K562 (cell line): ENCODE data around the gene ABHD13. TPM values are rescaled to one million over a fixed set of nuclear protein-coding genes. Genes with fewer than 3 reads are reported as not detected.

ENCODE experiments used
- ATAC-seq: fragments of 200-7000 bp; cut with Tn5 transposase; 3 replicates; pipeline ENCODE4 v1.9.1; 2020; ENCODE audit warnings: moderate library complexity
- BruUV-seq: library from RNA; stranded (reverse); fragments of 400-500 nt; replicated peaks from 2 replicates; lab custom pipeline; 2021; lab: Mats Ljungman, UMichigan
- CTCF ChIA-PET: fragments of 300-600 bp; formaldehyde crosslinking; extraction: SDS; loops from one replicate; lab custom pipeline; 2021; ENCODE audit warnings: low intra/inter-chr PET ratio; lab: Yijun Ruan, JAX
- POLR2A ChIA-PET: fragments of 300-600, 350-650 bp; sonication (Branson Sonifier 250); formaldehyde crosslinking; extraction: SDS; loops from one replicate; lab custom pipeline; 2021; ENCODE audit warnings: antibody characterized with exemption, inconsistent platforms; lab: Yijun Ruan, JAX
- DNase-seq, 4 experiments: peaks; one replicate each; pipeline versions ENCODE4 v3.0.0 to v3.0.0-alpha.2; 2011 to 2018; ENCODE audit warnings: low spot score in 3 of 4, mixed read lengths in 3 of 4; ENCODE audit errors: extremely low read depth in 1 of 4
- FAIRE-seq: peaks from 2 replicates; lab custom pipeline; 2011; peaks lifted over from hg19 to GRCh38; lab: Jason Lieb, UNC
- H2AFZ ChIP-seq: 2 replicates; pipeline ENCODE4 v1.6.0; 2011; ENCODE audit warnings: low read depth, low read length, control low read depth, inconsistent platforms
- H3K27ac ChIP-seq: fragments of 200-600 bp; 3 replicates; pipeline ENCODE4 v1.8.0; 2011; ENCODE audit warnings: low read depth, mild to moderate bottlenecking, control low read depth, inconsistent platforms, low read length, moderate library complexity, mixed read lengths; ENCODE audit errors: extremely low read depth
- H3K27me3 ChIP-seq, 2 experiments: fragments of 300-600 bp in 1 of 2; 2 replicates in 1 of 2; 3 replicates in 1 of 2; pipeline versions ENCODE4 v1.6.0 to v1.8.0; 2011; ENCODE audit warnings: inconsistent platforms in 2 of 2, low read length in 2 of 2, mild to moderate bottlenecking in 1 of 2, mixed read lengths in 1 of 2, moderate library complexity in 1 of 2; ENCODE audit not compliant: control insufficient read depth in 2 of 2, insufficient read depth in 2 of 2
- H3K36me3 ChIP-seq: fragments of 300-600 bp; 3 replicates; pipeline ENCODE4 v1.8.0; 2011; ENCODE audit warnings: mild to moderate bottlenecking, low read length, inconsistent platforms; ENCODE audit not compliant: control insufficient read depth, insufficient read depth
- H3K4me1 ChIP-seq, 2 experiments: fragments of 200-600 bp in 1 of 2; replicated peaks in 1 of 2; 2 replicates in 1 of 2; 3 replicates in 1 of 2; pipeline versions ENCODE4 v1.5.1 to v1.8.0; 2011; ENCODE audit warnings: inconsistent platforms in 2 of 2, low read length in 2 of 2, mild to moderate bottlenecking in 1 of 2, mixed read lengths in 1 of 2, moderate library complexity in 1 of 2; ENCODE audit not compliant: control insufficient read depth in 2 of 2, insufficient read depth in 2 of 2
- H3K4me2 ChIP-seq: 2 replicates; pipeline ENCODE4 v1.6.1; 2011; ENCODE audit warnings: low read length, control low read depth, inconsistent platforms, mixed read lengths; ENCODE audit not compliant: insufficient read depth
- H3K4me3 ChIP-seq: fragments of 200-600 bp; sonication (generic), shearing (Covaris generic); 2 replicates; pipeline ENCODE4 v1.5.1; 2016; ENCODE audit warnings: control low read depth, inconsistent platforms
- H3K79me2 ChIP-seq: fragments of 200-600 bp; 3 replicates; pipeline ENCODE4 v1.8.0; 2011; ENCODE audit warnings: low read length, inconsistent platforms; ENCODE audit not compliant: control insufficient read depth, insufficient read depth
- H3K9ac ChIP-seq, 2 experiments: 2 replicates each; pipeline versions ENCODE4 v1.6.0 to v1.6.1; 2011; ENCODE audit warnings: low read depth in 2 of 2, low read length in 2 of 2, control low read depth in 1 of 2, inconsistent platforms in 1 of 2, mild to moderate bottlenecking in 1 of 2, mixed read lengths in 1 of 2; ENCODE audit not compliant: insufficient read depth in 1 of 2
- H3K9me1 ChIP-seq: one replicate; pipeline ENCODE4 v1.6.0; 2011; ENCODE audit warnings: inconsistent platforms, mild to moderate bottlenecking, low read length, moderate library complexity; ENCODE audit not compliant: control insufficient read depth, insufficient read depth
- H3K9me3 ChIP-seq: replicated peaks from 2 replicates; pipeline ENCODE4 v1.5.1; 2011; ENCODE audit warnings: low read depth, low read length, inconsistent platforms; ENCODE audit not compliant: control insufficient read depth, insufficient read depth
- H4K20me1 ChIP-seq: replicated peaks from 2 replicates; pipeline ENCODE4 v1.6.1; 2011; ENCODE audit warnings: low read length, inconsistent platforms, mixed read lengths; ENCODE audit not compliant: control insufficient read depth, insufficient read depth
- CEBPB ChIP-seq: fragments of 450-650 bp; IDR thresholded peaks from 2 replicates; pipeline ENCODE4 v1.6.1; 2016; ENCODE audit warnings: missing genetic modification characterization, missing compliant biosample characterization
- NCOR1 ChIP-seq: fragments of 450-650 bp; IDR thresholded peaks from 2 replicates; pipeline ENCODE4 v1.6.1; 2016; ENCODE audit warnings: mild to moderate bottlenecking, moderate library complexity
- NKRF ChIP-seq: fragments of 450-650 bp; IDR thresholded peaks from 2 replicates; pipeline ENCODE4 v1.6.1; 2016; ENCODE audit warnings: borderline replicate concordance
- PBX2 ChIP-seq, 2 experiments: IDR thresholded peaks in 1 of 2; conservative IDR thresholded peaks in 1 of 2; 2 replicates each; pipeline ENCODE4 v1.6.1; 2016; ENCODE audit warnings: low read depth in 2 of 2, mild to moderate bottlenecking in 1 of 2, missing compliant biosample characterization in 1 of 2, missing genetic modification characterization in 1 of 2, moderate library complexity in 1 of 2
- UBTF ChIP-seq, 2 experiments: IDR thresholded peaks; 2 replicates each; pipeline ENCODE4 v1.6.1; 2012; ENCODE audit warnings: improper control_type of control experiment in 2 of 2, low read depth in 2 of 2, low read length in 2 of 2, borderline replicate concordance in 1 of 2
- ZNF143 ChIP-seq: sonication (generic); formaldehyde crosslinking; IDR thresholded peaks from 2 replicates; pipeline ENCODE4 v1.9.0; 2022; ENCODE audit warnings: mild to moderate bottlenecking, missing genetic modification reagents
- ZSCAN29 ChIP-seq: fragments of 450-650 bp; IDR thresholded peaks from 2 replicates; pipeline ENCODE4 v1.6.1; 2017
- WGBS: fragments of 100-300 bp; shearing (Covaris generic); methylation state at CpG from one replicate; pipeline ENCODE4 v1.1.6; 2016; ENCODE audit warnings: low coverage, mixed read lengths; ENCODE audit not compliant: insufficient coverage; ENCODE audit errors: missing lambda C conversion rate; 5-methylcytosine and 5-hydroxymethylcytosine counted together
- in situ Hi-C: fragments of 300-500 bp; cut with MboI; formaldehyde crosslinking; loops from 4 replicates; pipeline ENCODE4 v1.15.0; 2018; ENCODE audit warnings: inconsistent platforms, mixed read lengths
- intact Hi-C: fragments of 100-400 bp; cut with micrococcal nuclease; formaldehyde crosslinking; loops from 2 replicates; pipeline ENCODE4 v1.14.2; 2022
- polyA plus RNA-seq, 8 experiments: library from polyadenylated mRNA; depleted of rRNA in 4 of 8; stranded (reverse) in 5 of 8; unstranded in 3 of 8; fragments of >200 nt; fragmentation: Nextera tagmentation in 2 of 8; fragmentation: Illumina TruSeq in 1 of 8; extraction: Ambion mirVana in 2 of 8; extraction: Trizol in 1 of 8; gene quantifications; 2 replicates each; pipeline versions ENCODE4 v1.2.1 to v1.2.3, GENCODE V29; 2011 to 2014; ENCODE audit warnings: inconsistent platforms in 1 of 8, missing spikeins in 1 of 8
- total RNA-seq, 7 experiments: library from RNA; depleted of rRNA in 6 of 7; stranded (reverse); fragments of >200 nt in 6 of 7; fragmentation: Illumina TruSeq in 2 of 7; extraction: Trizol in 2 of 7; gene quantifications; 2 replicates each; pipeline versions ENCODE4 v1.2.1 to v1.2.3, GENCODE V29; 2011 to 2021; ENCODE audit warnings: low replicate concordance in 1 of 7
- TF ChIP-seq, protein P1 (sequence below): fragments of 200-800 bp; sonication (Bioruptor generic); IDR thresholded peaks from 2 replicates; pipeline ENCODE4 v1.6.1; 2017; ENCODE audit warnings: missing genetic modification characterization, missing compliant biosample characterization

Gene ABHD13
- total and polyA plus RNA-seq, 9 of the 15 experiments (the other 6 are each of a cell fraction or from before 2014, with no cell fraction given) = 1.7 to 7.0 (median 4.1) TPM

GRCh38 chr13:108263621-108264355, 45.6 kb downstream of the ABHD13 start:
- 48% methylated on average over 9 of the region's 9 CpGs for WGBS
- CTCF ChIA-PET = no interaction called here

More at GRCh38 chr13:108263621-108264355, 45.6 kb downstream of the ABHD13 start:
- Histone ChIP-seq H3K36me3 (no peaks in the 10 kb centered on the region), H3K4me1 (no peaks in the 10 kb centered on the region; a peak in 1 of 5 replicates), H3K4me3 (no peak overlapping the region), H3K9me3 (no peaks in the 10 kb centered on the region), H2AFZ (no peak overlapping the region), H3K79me2 (no peaks in the 10 kb centered on the region), H3K9me1 (no peaks in the 10 kb centered on the region), H4K20me1 (no peaks in the 10 kb centered on the region), H3K9ac (no peak overlapping the region), H3K4me2 (no peak overlapping the region), H3K27ac (no peak overlapping the region), H3K27me3 (no peaks in the 10 kb centered on the region)
- no peak for DNase-seq
- no TSS peak for BruUV-seq
- TF ChIP-seq, protein P1, sequence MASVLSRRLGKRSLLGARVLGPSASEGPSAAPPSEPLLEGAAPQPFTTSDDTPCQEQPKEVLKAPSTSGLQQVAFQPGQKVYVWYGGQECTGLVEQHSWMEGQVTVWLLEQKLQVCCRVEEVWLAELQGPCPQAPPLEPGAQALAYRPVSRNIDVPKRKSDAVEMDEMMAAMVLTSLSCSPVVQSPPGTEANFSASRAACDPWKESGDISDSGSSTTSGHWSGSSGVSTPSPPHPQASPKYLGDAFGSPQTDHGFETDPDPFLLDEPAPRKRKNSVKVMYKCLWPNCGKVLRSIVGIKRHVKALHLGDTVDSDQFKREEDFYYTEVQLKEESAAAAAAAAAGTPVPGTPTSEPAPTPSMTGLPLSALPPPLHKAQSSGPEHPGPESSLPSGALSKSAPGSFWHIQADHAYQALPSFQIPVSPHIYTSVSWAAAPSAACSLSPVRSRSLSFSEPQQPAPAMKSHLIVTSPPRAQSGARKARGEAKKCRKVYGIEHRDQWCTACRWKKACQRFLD (CRISPR knock-in tag) = no peak
- TF ChIP-seq CEBPB (tag) = no peak
- no peak for TF ChIP-seq ZNF143
- TF ChIP-seq PBX2 (CRISPR knock-in tag; IDR thresholded peaks at IDR 0.05; ENCODE audit: low read depth) = no peak
- no peak for TF ChIP-seq PBX2 (tag; conservative IDR thresholded peaks at IDR 0.05; ENCODE audit: low read depth)
- TF ChIP-seq ZSCAN29 = no peak
- TF ChIP-seq UBTF (IDR thresholded peaks at IDR 0.05; ENCODE audit: borderline replicate concordance in 1 of 2, low read depth in 2 of 2, low read length in 2 of 2) = no peak
- TF ChIP-seq NCOR1 = no peak
- no peak for TF ChIP-seq NKRF
- in situ Hi-C loops (no loop called here), intact Hi-C loops (no loop called here)
- no peak for ATAC-seq
- POLR2A ChIA-PET = no interaction called here
- no peak for FAIRE-seq
